Osteoblast (primary cell): Measurements from ENCODE around the gene ARHGEF4. TPM values are rescaled to one million over a fixed set of nuclear protein-coding genes. Genes with fewer than 3 reads are reported as not detected.
A peak's percentile ranks its signal among the peaks of the same experiment; 100 is the strongest.

ENCODE experiments used
- DNase-seq: peaks from one replicate; pipeline ENCODE4 v3.0.0; 2011; ENCODE audit warnings: low spot score, mixed read lengths; ENCODE audit not compliant: insufficient read length; ENCODE audit errors: missing footprints
- H2AFZ ChIP-seq: 2 replicates; pipeline ENCODE4 v1.6.0; 2011; ENCODE audit warnings: mild to moderate bottlenecking, low read length
- H3K27ac ChIP-seq: 2 replicates; pipeline ENCODE4 v1.5.1; 2011; ENCODE audit warnings: mild to moderate bottlenecking, low read depth, low read length, moderate library complexity
- H3K27me3 ChIP-seq: 2 replicates; pipeline ENCODE4 v1.6.0; 2012; ENCODE audit warnings: mild to moderate bottlenecking, control low read depth, inconsistent platforms, low read length, moderate library complexity; ENCODE audit not compliant: insufficient read depth
- H3K36me3 ChIP-seq: 2 replicates; pipeline ENCODE4 v1.5.1; 2011; ENCODE audit warnings: mild to moderate bottlenecking, low read length, control low read depth, moderate library complexity; ENCODE audit not compliant: insufficient read depth
- H3K4me1 ChIP-seq: 2 replicates; pipeline ENCODE4 v1.5.1; 2011; ENCODE audit warnings: mild to moderate bottlenecking, low read length, control low read depth, moderate library complexity; ENCODE audit not compliant: insufficient read depth
- H3K4me2 ChIP-seq: 2 replicates; pipeline ENCODE4 v1.6.0; 2011; ENCODE audit warnings: mild to moderate bottlenecking, low read length; ENCODE audit not compliant: insufficient read depth
- H3K4me3 ChIP-seq: fragments of 200-600 bp; sonication (generic); 3 replicates; pipeline ENCODE4 v1.5.1; 2012; ENCODE audit warnings: mild to moderate bottlenecking, low read length, inconsistent platforms; ENCODE audit not compliant: insufficient read depth
- H3K79me2 ChIP-seq: 2 replicates; pipeline ENCODE4 v1.6.0; 2012; ENCODE audit warnings: mild to moderate bottlenecking, low read length, control low read depth, inconsistent platforms; ENCODE audit not compliant: insufficient read depth
- H3K9me3 ChIP-seq: 2 replicates; pipeline ENCODE4 v1.5.1; 2011; ENCODE audit warnings: low read depth, low read length, control low read depth
- H4K20me1 ChIP-seq: 2 replicates; pipeline ENCODE4 v1.6.0; 2012; ENCODE audit warnings: mild to moderate bottlenecking, low read length, control low read depth; ENCODE audit not compliant: insufficient read depth
- CTCF ChIP-seq: IDR thresholded peaks from 2 replicates; pipeline ENCODE4 v1.5.1; 2011; ENCODE audit warnings: mild to moderate bottlenecking, low read depth, low read length, moderate library complexity; ENCODE audit errors: extremely low read depth
- total RNA-seq: library from RNA; depleted of rRNA; stranded (reverse); fragments of >200 nt; gene quantifications from 2 replicates; pipeline ENCODE4 v1.2.3, GENCODE V29; 2012

Gene ARHGEF4
- total RNA-seq, 1 donor: 3.6 TPM

DNA sequence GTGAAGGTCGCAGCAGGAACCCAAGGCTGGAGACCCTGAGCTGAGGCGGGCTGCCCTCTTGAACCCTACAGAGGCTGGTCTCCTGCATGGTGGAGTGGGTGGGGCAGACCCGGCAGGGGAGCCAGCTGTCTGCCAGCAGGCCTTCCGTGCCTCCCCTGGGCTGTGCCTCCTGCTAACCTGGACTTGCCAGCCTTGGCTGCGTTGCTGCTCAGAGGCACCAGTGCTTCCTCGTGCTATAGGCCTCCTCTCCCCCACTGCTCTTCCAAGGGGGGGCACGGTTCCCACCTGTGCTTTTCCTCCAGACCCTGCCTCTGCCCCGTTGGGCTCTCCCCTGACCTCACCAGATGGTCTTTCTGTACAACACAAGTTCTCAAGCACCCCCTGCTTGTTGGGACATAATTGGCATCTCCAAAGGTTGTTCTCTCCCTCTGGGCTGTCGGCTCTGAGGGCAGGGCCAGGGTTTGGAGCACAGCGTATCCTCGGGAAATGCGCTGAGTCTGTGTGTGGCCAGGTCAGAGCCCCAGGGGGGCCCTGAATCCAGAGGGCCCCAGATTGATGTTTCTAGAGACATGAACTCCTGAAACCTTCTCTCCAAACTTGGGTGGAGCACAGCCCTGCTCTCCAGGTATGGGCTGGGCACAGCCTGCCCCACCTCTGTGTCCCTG lies 6.7 kb downstream of the ARHGEF4 start:
- TF ChIP-seq CTCF: no peak
- Histone ChIP-seq H3K79me2 (no peaks in the 10 kb centered on the region), H3K36me3 (no peaks in the 10 kb centered on the region), H2AFZ (no peak overlapping the region), H3K9me3 (no peaks in the 10 kb centered on the region), H3K4me1 (no peaks in the 10 kb centered on the region), H3K4me3 (no peak overlapping the region), H3K27me3 (peaks cover 4% of the 10 kb centered on the region), H3K4me2 (no peak overlapping the region), H4K20me1 (no peaks in the 10 kb centered on the region), H3K27ac (no peak overlapping the region)
- peak; percentile 64 for DNase-seq

DNA sequence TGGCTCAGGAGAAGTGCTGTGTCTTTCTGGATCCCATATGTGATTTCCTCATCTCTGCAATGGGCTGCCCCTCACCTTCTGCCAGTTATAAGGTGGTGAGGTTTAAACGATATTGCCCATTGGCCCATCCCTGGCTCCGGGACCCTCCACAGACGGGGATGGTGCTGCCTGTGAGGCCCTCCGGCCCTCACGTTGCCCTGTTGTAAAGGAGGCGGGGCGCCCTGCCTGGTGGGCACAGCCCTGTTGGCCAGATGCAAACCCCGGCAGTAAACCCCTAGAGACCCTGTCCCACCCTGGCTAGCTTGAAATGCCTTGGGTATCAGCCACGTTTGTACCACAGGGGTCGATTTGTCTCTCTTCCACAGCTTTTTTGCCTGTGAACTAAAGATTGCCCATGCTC lies 7.4 kb downstream of the ARHGEF4 start:
- H3K4me1 ChIP-seq: no peaks in the 10 kb centered on the region
- H3K27me3 ChIP-seq: peaks cover 2% of the 10 kb centered on the region
- no peak overlapping the region for H3K4me2 ChIP-seq
- no peaks in the 10 kb centered on the region for H3K36me3 ChIP-seq
- no peak overlapping the region for H2AFZ ChIP-seq
- no peak overlapping the region for H3K27ac ChIP-seq
- no peak for TF ChIP-seq CTCF
- H4K20me1 ChIP-seq: no peaks in the 10 kb centered on the region
- DNase-seq: peak; percentile 65
- no peaks in the 10 kb centered on the region for H3K9me3 ChIP-seq
- H3K4me3 ChIP-seq: no peak overlapping the region
- no peaks in the 10 kb centered on the region for H3K79me2 ChIP-seq

DNA sequence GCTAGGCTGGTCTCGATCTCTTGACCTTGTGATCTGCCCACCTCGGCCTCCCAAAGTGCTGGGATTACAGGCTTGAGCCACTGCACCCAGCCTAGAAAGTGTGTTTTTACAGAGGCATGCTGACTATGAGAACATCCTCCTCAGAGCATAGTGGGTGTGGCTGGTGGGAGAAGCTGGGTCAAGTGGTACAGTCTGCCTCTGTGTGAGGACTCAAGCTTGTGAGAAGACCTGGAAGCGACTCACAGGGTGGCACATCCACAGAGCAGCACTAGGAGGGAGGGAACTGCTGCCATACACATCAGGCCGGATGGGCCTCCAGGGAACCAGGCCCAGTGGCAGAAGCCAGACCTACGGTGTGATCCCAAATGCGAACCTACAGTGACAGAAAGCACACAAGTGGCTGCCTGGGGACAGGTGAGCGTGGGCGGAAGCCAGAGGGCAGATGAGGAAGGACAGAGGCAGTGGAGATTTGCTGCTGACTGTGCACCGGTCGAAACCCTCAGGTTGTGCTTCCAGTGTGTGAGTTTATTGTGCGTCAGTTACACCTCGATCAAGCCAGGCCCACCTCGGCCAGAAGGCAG lies 8.9 kb downstream of the ARHGEF4 start:
- Histone ChIP-seq H3K27ac (no peak overlapping the region), H3K4me3 (no peak overlapping the region), H3K79me2 (no peaks in the 10 kb centered on the region), H3K4me1 (no peaks in the 10 kb centered on the region), H2AFZ (no peak overlapping the region), H3K4me2 (no peak overlapping the region), H3K27me3 (no peaks in the 10 kb centered on the region), H4K20me1 (no peaks in the 10 kb centered on the region), H3K9me3 (no peaks in the 10 kb centered on the region), H3K36me3 (no peaks in the 10 kb centered on the region)
- no peak for TF ChIP-seq CTCF
- DNase-seq: peak; percentile 63

DNA sequence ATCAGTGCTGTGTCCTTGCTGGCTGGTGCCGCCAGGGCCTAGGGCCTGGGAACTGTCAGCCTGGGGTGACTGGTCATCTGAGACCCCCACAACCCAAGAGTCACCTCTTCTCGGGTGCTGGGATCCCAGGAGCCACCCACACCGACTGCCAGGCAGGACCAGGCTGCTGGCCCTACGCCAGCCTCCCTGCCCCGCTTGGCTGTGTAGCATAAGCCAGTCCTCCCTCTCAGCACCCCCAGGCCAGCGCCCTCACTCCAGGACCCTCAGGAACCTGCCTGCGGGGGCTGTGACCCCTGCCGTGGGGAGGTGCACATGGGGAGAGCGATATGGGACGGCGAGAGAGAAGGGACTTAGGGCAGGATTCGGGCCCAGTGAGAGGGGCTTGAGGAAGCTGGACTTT lies 9.5 kb downstream of the ARHGEF4 start:
- no peak for TF ChIP-seq CTCF
- no peak overlapping the region for H3K27ac ChIP-seq
- H2AFZ ChIP-seq: no peak overlapping the region
- H4K20me1 ChIP-seq: no peaks in the 10 kb centered on the region
- H3K27me3 ChIP-seq: no peaks in the 10 kb centered on the region
- H3K4me3 ChIP-seq: no peak overlapping the region
- H3K4me2 ChIP-seq: no peak overlapping the region
- no peaks in the 10 kb centered on the region for H3K36me3 ChIP-seq
- no peaks in the 10 kb centered on the region for H3K4me1 ChIP-seq
- DNase-seq: peak; percentile 73
- no peaks in the 10 kb centered on the region for H3K9me3 ChIP-seq
- no peaks in the 10 kb centered on the region for H3K79me2 ChIP-seq
